ENCODE data around the gene SF3B4. TPM values are rescaled to one million over a fixed set of nuclear protein-coding genes. Genes with fewer than 3 reads are reported as not detected.

The SF3B4 gene
- total RNA-seq, 1 experiment from 2014 or later, result 79.2 TPM

DNA sequence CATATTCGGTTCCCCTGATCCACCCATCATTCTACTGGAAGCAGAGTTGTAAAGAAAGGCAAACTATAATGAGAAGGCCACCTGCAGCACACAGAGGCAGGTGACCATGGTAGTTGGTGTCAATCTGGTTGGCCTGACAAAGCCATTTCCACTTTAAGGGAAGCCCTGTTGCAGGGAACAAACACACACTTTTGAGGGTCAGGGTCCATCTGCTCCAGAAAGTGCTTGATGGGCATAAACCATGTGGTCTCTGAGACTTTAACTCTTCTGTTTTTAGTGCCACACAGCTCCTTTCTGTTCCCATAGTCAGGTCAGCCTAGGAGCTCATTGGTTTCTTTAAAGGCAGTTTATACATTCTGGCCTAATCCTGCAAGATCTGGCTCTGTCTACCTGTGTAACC lies 45.7 kb downstream of the SF3B4 start:
- Mint-ChIP-seq H3K4me3 (ENCODE audit: unreplicated experiment) (no peak overlapping the region), H3K4me1 (ENCODE audit: insufficient read depth, unreplicated experiment) (no peaks in the 10 kb centered on the region), H3K27ac (ENCODE audit: low read depth, unreplicated experiment) (no peak overlapping the region), H3K36me3 (ENCODE audit: insufficient read depth, unreplicated experiment) (no peaks in the 10 kb centered on the region), H3K27me3 (ENCODE audit: insufficient read depth, unreplicated experiment) (no peaks in the 10 kb centered on the region), H3K9me3 (ENCODE audit: unreplicated experiment) (no peaks in the 10 kb centered on the region)
- intact Hi-C loops (cut with micrococcal nuclease), result no loop called here
- no peak for DNase-seq (ENCODE audit: unreplicated experiment)
- BruUV-seq (replicated peaks), result no TSS peak
- TF ChIP-seq, protein P1, sequence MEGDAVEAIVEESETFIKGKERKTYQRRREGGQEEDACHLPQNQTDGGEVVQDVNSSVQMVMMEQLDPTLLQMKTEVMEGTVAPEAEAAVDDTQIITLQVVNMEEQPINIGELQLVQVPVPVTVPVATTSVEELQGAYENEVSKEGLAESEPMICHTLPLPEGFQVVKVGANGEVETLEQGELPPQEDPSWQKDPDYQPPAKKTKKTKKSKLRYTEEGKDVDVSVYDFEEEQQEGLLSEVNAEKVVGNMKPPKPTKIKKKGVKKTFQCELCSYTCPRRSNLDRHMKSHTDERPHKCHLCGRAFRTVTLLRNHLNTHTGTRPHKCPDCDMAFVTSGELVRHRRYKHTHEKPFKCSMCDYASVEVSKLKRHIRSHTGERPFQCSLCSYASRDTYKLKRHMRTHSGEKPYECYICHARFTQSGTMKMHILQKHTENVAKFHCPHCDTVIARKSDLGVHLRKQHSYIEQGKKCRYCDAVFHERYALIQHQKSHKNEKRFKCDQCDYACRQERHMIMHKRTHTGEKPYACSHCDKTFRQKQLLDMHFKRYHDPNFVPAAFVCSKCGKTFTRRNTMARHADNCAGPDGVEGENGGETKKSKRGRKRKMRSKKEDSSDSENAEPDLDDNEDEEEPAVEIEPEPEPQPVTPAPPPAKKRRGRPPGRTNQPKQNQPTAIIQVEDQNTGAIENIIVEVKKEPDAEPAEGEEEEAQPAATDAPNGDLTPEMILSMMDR (IDR thresholded peaks at IDR 0.05; ENCODE audit: unreplicated experiment), result no peak
- CTCF ChIA-PET, result interaction anchor here (1.1 kb wide), 1 partner anchor 305 kb away, joined by 4 read pairs; no protein-coding TSS in a partner anchor
- POLR2A ChIA-PET, result interaction anchor here (9.3 kb wide), 1 partner anchor 35 kb away, joined by 632 read pairs; no protein-coding TSS in a partner anchor

DNA sequence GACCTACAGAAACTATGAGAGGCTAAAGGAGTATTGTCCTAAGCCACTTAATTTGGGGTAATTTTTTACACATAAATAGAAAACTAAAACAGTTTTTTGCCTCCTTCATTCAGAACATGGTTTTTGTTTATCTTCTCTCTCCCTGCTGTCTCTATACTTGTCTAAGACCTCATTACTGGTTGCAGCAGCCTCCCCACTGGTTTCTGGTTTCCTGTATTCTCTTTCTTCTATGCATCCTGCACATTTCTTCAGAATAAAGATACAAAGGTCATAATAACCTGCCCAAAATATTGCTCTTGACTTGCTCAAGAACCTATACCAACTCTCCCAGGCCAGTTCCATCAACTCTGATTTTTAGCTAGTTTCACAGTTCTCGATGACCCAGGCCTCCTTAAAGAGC lies 48.0 kb downstream of the SF3B4 start:
- no peak for DNase-seq (ENCODE audit: unreplicated experiment)
- POLR2A ChIA-PET, result interaction anchor here (0.8 kb wide), 1 partner anchor 8 kb away, joined by 3 read pairs; a partner anchor contains a TSS
- Mint-ChIP-seq H3K4me3 (ENCODE audit: unreplicated experiment) (no peak overlapping the region), H3K36me3 (ENCODE audit: insufficient read depth, unreplicated experiment) (no peaks in the 10 kb centered on the region), H3K4me1 (ENCODE audit: insufficient read depth, unreplicated experiment) (no peaks in the 10 kb centered on the region), H3K9me3 (ENCODE audit: unreplicated experiment) (no peaks in the 10 kb centered on the region), H3K27me3 (ENCODE audit: insufficient read depth, unreplicated experiment) (no peaks in the 10 kb centered on the region), H3K27ac (ENCODE audit: low read depth, unreplicated experiment) (no peak overlapping the region)
- TF ChIP-seq, protein P1 (IDR thresholded peaks at IDR 0.05; ENCODE audit: unreplicated experiment), result no peak
- intact Hi-C loops (cut with micrococcal nuclease), result no loop called here
- CTCF ChIA-PET, result no interaction called here
- no TSS peak for BruUV-seq (replicated peaks)

DNA sequence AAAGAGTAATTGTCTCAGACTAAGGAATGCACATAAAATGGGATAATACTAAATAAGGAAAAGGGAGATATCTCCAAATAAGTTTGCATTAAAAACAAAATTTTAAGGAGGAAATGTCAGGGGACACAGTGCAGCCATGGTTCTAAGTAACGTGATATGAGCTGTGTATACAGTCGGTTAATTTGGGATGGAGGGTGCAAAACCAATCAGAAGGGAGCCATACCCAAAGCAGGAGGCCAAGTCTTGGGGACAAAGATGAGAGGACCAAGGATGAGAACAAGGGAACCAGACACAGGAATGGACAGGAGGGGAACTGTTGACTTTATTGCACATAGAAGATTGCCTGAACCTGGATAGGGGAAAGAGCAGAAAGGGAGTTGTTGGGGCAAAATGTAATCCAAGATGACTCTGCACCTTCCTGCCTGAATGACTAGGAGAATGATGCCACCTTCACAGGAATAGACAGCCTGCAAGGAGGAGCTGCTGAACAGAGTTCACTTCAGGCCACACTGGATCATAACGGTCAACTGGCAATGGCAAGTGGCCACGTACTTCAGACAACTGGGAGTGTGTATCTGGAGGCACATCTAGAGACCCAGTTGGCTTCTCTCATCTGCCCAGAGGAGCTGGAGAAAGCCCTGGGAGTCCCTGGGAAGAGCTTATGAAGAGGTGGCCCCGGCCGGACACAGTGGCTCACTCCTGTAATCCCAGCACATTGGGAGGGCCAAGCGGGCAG lies 50.2 kb downstream of the SF3B4 start:
- Mint-ChIP-seq H3K9me3 (ENCODE audit: unreplicated experiment) (no peaks in the 10 kb centered on the region), H3K36me3 (ENCODE audit: insufficient read depth, unreplicated experiment) (no peaks in the 10 kb centered on the region), H3K4me3 (ENCODE audit: unreplicated experiment) (no peak overlapping the region), H3K27ac (ENCODE audit: low read depth, unreplicated experiment) (no peak overlapping the region), H3K4me1 (ENCODE audit: insufficient read depth, unreplicated experiment) (no peaks in the 10 kb centered on the region), H3K27me3 (ENCODE audit: insufficient read depth, unreplicated experiment) (no peaks in the 10 kb centered on the region)
- BruUV-seq (replicated peaks), result no TSS peak
- no peak for DNase-seq (ENCODE audit: unreplicated experiment)
- intact Hi-C loops (cut with micrococcal nuclease), result no loop called here
- CTCF ChIA-PET, result interaction anchor here (1.1 to 1.2 kb wide), 2 partner anchors 9 to 11 kb away, joined by 3 read pairs; a partner anchor contains a TSS
- POLR2A ChIA-PET, result interaction anchor here (0.6 to 1.9 kb wide), 3 partner anchors 10 to 785 kb away, joined by 3 to 17 read pairs (median 5); a partner anchor contains a TSS
- TF ChIP-seq, protein P1 (IDR thresholded peaks at IDR 0.05; ENCODE audit: unreplicated experiment), result no peak

Other genes with a start within 250 kb of the SF3B4 start
- not detected in 2 replicates for gene FCGR1A, start 145.1 kb downstream of the SF3B4 start, total RNA-seq (2022)
- gene BOLA1, start 28.2 kb downstream of the SF3B4 start, total RNA-seq (2022), result 17.4 and 22.4 TPM in 2 replicates
- 0.12 TPM in 1 of 2 replicates, not detected in the other for gene SV2A, start 10.0 kb downstream of the SF3B4 start, total RNA-seq (2022)
- 23.8 and 33.5 TPM in 2 replicates for gene MTMR11, start 9.1 kb upstream of the SF3B4 start, total RNA-seq (2022)
- gene OTUD7B, start 82.9 kb upstream of the SF3B4 start, total RNA-seq (2022), result 44.3 and 47.4 TPM in 2 replicates
- gene VPS45, start 140.0 kb upstream of the SF3B4 start, total RNA-seq (2022), result 35.1 and 55.1 TPM in 2 replicates
- 1.9 and 5.2 TPM in 2 replicates for gene PLEKHO1, start 222.1 kb upstream of the SF3B4 start, total RNA-seq (2022)